Inflammatory macrophage (primary cell): ENCODE results near the gene YWHAQ.
A peak's percentile ranks its signal among the peaks of the same experiment; 100 is the strongest.

Experiments
- DNase-seq, 2 donors: peaks; one replicate each; pipeline ENCODE4 v3.0.0-alpha.2; 2020 to 2022

The YWHAQ gene

GRCh38 chr2:9550859-9551391, 79.9 kb downstream of the YWHAQ start:
- peak; percentile 26 to 39 for DNase-seq

- DNase-seq = no peak
Measured at GRCh38 chr2:9549420-9549819, 81.4 kb downstream of the YWHAQ start.

GRCh38 chr2:9548506-9548905, 82.3 kb downstream of the YWHAQ start:
- peak; percentile 63 to 75 for DNase-seq

DNA sequence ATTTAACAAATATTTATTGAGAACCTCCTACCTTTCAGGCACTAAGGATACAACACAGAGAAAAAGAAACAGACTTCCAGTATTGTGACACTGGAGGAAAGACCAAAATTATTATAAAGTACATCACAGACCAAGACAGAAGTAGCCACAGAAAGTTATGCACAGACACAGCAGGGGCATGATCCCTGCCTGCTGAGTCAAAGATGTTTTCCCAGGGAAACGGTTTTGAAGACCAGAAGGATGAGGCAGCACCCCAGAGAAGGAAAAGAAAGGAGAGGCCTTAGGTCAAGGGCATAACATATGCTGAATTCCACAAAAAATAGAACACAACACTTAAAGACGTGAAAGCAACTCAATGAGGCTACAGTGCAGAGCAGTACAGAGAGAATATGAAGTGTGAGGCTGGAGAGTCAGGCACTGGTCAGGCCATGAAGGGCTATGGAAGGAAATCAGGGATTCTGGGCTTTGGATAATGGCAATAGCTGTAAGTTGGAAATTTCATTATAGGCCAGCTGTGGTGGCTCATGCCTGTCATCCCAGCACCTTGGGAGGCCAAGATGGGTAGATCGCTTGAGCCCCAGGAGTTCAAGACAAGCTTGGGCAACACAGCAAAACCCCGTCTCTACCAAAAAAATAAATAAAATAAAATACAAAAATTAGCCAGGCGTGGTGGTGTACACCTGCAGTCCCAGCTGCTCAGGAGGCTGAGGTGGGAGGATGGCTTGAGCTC, 83.4 kb downstream of the YWHAQ start:
- DNase-seq = no peak

GRCh38 chr2:9545502-9545901, 85.3 kb downstream of the YWHAQ start:
- no peak for DNase-seq

DNA sequence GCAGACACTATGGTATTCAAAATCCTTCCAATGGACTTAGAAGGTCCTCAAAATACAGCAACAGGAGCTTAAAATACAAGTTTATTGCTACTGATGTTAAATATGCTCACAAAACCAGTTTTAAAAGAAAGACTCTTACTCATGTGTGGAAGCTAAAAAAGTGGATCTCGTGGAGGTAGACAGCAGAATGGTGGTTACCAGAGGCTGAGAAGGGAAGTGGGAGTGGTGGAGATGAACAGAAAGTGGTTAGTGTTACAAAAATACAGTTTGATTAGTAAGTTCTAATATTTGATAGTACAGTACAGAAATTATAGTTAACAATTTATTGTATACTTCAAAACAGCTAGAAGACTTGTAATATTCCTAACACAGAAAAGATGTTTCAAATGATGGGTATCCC, 87.2 kb downstream of the YWHAQ start:
- peak; percentile 17 to 32 for DNase-seq

- no peak for DNase-seq
Measured at GRCh38 chr2:9539531-9539930, 91.3 kb downstream of the YWHAQ start.

- peak; percentile 81 to 97 for DNase-seq
Measured at GRCh38 chr2:9538000-9538507, 92.7 kb downstream of the YWHAQ start.

GRCh38 chr2:9536504-9536903, 94.3 kb downstream of the YWHAQ start:
- no peak for DNase-seq

DNA sequence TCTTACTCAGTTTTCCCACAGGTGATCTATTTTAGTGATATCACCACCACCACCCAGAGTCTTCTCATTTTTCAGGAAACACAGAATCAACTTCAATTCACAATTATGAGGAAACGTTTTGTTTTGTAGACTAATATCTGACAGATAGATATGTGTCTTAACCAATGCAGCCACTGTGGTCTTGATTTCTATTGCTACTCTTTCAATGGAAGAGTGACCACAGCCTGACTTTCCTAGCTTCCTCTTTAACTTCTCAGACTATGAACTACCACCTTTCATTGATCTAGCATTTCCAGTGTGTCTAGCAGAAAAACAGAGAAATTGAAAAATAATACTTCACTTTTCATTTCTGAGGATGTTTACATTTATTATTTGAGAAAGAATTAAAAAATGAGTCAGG, 95.6 kb downstream of the YWHAQ start:
- peak in 1 of 2 donors; percentile 38 for DNase-seq
